HS-27A (cell line): Measurements from ENCODE around the gene MUC4.
"Not testable (repeated sequence)": the region's sequence is repeated elsewhere in the genome, so short reads cannot be mapped to it uniquely, and the experiment has no call there.

Experiments used
- DNase-seq: peaks from one replicate; pipeline ENCODE4 v3.0.0-alpha.2; 2012; ENCODE audit warnings: low read depth, missing footprints

The MUC4 gene

DNA sequence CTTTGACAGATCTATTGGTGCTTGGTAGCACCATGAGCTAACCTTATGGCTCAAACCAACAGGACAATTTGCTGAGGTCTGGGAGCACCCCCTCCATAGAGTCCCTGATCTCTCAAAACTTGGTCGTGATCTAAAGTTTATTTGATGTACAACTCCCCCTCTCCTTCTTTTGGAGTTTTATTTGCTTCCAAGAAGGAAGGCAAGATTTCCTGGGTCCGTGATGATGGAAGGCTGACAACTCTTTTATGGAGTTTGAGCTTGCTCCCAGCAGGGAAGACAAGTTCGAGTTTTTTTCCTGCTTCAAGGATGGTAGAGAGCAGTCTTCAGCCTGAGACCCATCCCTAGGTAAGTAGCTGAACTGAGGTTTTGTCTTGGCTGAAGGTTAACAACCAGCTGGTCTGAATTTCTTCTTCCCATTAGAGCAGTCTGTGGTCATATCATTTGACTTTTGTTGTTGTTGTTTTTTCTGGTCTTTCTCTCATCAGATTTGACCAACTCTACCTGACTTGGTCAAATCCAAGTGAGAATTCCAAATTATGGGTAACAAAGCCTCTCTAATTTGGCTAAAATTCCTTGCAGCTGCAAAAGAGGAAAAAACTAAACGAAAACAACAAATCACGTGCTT lies 93.8 kb downstream of the MUC4 start:
- no peak for DNase-seq

DNA sequence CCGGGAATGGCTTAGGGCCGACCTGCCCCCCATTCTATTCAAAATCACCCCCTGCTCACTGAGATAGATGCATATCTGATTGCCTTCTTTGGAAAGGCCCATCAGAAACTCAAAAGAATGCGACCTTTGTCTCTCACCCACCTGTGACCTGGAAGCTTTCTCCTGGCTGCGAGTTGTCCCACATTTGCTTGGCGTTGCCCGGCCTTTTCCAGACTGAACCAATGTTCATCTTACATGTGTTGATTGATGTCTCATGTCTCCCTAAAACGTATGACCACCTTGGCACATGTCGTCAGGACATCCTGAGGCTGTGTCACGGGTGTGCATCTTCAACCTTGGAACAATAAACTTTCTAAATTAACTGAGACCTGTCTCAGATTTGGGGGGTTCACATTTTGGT lies 94.3 kb downstream of the MUC4 start:
- no peak for DNase-seq

DNA sequence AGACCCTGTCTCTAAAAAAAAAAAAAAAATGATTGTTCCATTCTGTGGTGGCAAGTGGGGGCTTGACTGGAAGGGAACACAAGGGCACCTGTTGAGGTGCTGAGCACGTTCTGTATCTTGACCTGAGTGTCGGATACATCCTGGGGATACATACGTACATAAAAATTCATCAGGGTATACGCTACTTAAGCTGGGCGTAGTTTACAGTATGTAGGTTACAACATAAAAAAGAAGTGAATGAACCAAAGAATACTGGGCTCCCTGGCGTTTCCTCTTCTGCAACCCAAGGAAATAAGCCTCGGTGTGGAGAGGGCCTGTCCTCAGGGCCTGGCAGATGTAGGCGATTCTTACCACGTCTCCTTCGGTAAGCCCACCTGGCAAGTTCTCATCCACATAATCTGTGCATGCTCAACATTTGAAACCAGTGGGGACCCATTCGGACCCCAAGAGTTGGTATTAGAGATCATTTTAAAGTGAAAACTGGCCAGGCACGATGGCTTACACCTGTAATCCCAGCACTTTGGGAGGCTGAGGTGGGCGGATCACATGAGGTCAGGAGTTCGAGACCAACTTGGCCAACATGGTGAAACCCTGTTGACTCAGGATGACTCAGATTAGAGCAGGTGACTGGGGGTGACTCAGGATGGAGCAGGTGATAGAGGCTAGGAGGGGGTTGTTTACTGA lies 96.0 kb downstream of the MUC4 start:
- DNase-seq, result no peak

DNA sequence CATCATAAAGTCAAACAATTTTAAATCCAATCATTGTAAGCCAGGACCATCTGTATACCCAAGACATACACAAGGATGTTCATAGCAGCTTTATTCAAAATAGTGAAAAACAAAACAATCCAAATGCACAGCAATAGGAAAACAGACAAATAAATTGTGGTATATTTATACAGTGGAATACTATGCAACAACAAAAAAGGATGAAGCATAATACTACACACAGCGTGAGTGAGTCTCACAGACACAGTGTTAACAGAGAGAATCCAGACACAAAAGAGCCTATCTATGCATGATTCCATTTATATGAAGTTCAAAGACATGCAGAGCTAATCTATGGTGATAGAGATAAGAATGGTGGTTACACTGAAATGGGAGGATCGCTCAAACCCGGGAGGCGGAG lies 96.6 kb downstream of the MUC4 start:
- no peak for DNase-seq

DNA sequence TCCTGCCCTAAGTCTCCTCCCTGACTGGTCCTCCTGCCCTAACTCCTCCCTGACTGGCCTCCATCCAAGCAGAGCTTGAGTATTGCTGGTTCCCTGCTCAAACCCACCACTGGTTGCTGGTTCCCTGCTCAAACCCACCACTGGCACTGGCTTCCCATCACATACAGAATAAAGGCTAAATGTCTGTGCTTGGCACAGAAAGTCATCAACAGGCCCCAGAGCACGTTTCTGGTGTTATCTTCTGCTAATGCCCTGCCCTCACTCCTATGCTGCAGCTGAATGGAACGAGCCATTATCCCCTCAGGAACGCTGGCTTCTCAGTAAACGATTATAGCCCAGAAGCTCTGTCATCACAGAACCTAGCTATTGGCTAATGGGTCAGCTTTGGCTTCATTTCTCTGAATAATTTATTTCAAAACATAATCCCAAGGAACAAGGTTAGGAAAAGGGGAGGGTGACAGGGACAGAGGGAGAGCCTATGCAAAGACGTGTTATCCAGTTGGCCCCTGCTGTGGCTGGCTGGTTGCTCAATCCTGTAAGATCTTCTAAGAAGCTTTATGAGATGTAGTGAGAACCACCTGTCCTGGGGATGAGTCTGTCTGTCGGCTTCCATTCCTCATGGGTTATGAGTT lies 97.2 kb downstream of the MUC4 start:
- DNase-seq, result no peak

DNA sequence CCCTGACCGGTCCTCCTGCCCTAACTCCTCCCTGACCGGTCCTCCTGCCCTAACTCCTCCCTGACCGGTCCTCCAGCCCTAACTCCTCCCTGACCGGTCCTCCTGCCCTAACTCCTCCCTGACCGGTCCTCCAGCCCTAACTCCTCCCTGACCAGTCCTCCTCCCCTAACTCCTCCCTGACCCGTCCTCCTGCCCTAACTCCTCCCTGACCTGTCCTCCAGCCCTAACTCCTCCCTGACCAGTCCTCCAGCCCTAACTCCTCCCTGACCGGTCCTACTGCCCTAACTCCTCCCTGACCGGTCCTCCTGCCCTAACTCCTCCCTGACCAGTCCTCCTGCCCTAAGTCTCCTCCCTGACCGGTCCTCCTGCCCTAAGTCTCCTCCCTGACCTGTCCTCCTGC lies 98.6 kb downstream of the MUC4 start:
- not testable (repeated sequence) for DNase-seq

DNA sequence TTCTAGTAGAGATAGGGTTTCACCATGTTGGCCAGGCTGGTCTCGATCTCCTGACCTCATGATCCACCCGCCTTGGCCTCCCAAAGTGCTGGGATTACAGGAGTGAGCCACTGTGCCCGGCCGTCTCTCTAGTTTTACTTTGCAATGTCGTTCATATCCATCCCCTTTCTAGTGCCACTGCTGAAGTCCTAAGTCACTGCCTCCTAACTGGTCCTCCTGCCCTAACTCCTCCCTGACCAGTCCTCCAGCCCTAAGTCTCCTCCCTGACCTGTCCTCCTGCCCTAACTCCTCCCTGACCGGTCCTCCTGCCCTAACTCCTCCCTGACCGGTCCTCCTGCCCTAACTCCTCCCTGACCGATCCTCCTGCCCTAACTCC lies 99.2 kb downstream of the MUC4 start:
- DNase-seq, result not testable (repeated sequence)

DNA sequence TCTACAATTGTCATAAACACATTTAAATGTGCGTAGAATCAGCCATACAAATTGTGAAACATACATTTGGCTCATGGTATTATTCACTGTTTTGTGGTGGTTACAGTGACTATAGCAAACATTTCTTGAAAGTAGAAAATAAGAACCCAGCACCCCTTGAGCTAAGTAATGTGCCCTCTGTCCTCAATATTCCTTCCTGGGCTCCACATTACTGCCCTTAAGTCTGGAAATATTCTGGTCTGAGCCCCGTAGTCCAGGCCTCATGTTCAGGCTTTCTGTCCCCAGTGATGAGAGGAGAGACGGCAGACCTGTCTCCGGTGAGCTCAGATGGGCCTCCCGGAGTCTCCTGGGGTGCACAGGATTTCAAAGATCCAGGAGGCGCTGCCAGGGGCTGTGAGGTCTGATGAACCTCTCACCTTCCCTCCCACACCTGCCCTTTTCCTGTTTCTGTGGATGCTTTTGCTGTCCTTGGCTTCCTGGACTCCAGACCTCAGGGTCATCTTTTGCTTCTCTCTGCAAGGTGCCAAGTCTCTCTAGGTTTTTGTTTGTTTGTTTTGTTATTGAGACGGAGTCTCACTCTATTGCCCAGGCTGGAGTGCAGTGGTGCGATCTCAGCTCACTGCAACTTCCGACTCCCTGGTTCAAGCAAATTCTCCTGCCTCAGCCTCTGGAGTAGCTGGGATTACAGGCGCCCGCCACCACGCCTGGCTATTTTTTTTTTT lies 99.8 kb downstream of the MUC4 start:
- DNase-seq, result no peak

DNA sequence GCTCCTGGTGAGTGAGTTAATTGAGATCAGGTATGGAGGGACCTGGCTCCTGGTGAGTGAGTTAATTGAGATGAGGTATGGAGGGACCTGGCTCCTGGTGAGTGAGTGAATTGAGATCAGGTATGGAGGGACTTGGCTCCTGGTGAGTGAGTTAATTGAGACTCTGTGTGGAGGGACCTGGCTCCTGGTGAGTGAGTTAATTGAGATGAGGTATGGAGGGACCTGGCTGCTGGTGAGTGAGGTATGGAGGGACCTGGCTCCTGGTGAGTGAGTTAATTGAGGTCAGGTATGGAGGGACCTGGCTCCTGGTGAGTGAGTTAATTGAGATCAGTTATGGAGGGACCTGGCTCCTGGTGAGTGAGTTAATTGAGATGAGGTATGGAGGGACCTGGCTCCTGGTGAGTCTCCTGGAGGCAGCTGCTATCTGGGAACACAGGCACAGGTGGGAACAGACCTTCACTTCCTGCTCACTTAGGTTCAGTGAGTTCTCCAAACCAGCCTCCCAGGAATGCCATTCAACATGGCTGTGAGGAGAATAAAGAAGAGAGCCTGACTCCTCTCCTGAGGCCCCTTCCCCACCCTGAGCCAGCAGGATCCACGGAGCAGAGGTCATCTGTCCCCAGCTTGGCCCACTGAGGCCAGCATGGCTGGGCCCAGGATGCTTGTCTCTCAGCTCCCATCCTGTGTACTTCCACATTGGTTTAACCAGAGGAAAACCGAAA lies 100.5 kb downstream of the MUC4 start:
- not testable (repeated sequence) for DNase-seq

DNA sequence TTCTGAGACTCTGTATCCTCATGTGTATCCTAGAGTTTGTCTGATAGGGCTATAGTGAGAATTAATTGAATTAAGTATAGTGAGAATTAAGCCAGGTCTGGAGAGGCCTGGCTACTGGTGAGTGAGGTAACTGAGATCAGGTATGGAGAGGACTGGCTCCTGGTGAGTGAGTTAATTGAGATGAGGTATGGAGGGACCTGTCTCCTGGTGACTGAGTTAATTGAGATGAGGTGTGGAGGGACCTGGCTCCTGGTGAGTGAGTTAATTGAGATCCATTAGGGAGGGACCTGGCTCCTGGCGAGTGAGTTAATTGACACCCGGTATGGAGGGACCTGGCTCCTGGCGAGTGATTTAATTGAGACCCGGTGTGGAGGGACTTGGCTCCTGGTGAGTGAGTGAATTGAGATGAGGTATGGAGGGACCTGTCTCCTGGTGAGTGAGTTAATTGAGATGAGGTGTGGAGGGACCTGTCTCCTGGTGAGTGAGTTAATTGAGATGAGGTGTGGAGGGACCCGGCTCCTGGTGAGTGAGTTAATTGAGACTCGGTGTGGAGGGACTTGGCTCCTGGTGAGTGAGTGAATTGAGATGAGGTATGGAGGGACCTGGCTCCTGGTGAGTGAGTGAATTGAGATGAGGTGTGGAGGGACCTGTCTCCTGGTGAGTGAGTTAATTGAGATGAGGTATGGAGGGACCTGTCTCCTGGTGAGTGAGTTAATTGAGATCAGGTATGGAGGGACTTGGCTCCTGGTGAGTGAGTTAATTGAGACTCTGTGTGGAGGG lies 101.4 kb downstream of the MUC4 start:
- DNase-seq, result not testable (repeated sequence)

DNA sequence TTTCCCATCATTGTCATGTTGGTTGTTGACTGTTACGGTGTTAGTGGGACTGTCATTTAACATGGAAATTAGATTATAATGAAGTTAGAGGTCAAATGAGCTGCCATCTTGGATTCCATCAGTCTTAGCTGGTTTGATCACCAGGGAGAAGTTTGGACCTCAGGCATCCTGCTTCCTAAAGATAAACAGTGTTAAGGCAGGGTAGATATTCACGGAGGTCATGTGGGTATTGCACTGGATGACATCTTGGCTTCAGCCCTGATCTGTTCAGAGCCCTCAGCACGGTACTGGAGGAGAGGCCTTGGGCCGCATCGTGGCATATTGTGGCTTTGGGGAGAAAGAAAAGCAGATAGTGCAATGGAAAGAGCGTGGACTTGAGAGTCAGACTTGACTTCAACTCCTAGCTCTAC lies 102.0 kb downstream of the MUC4 start:
- no peak for DNase-seq

DNA sequence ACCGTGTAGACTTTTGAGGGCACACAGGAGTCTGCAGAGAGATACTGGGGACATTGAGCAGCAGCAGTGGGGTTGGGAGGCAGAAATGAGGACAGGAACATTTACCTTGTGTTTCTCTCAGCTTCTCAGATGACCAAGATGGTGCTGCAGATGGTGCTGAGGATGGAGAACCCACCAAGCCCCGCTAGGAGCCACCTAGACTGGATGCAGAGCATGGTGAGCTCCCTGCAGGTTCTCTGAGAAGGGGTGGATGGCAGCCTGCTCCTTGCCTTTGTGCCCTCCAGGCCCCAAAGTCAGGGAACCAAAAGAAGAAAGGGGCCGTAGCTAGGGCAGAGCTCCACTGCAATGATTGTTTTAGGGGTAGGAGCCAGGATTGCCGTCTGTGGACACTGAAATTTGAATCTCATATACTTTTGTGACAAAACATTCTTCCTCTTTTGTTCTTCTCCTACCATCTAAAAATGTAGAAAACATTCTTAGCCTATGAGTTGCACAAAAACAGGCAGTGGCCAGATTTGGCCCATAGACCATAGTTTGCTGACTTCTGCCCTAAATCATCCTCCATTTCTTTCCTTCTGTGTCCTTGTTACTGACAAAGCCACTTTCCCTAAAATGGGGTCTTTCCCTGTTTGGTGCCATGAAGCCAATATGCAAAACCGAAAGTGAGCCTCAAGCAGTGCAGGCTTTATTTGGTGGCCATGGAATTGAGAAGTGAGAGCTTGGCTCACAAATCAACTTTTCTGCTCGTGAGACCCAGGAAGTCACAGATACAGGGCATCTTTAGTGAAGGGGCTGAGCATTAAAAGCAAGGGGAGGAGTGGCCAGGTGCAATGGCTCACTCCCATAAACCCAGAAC lies 102.9 kb downstream of the MUC4 start:
- no peak for DNase-seq

DNA sequence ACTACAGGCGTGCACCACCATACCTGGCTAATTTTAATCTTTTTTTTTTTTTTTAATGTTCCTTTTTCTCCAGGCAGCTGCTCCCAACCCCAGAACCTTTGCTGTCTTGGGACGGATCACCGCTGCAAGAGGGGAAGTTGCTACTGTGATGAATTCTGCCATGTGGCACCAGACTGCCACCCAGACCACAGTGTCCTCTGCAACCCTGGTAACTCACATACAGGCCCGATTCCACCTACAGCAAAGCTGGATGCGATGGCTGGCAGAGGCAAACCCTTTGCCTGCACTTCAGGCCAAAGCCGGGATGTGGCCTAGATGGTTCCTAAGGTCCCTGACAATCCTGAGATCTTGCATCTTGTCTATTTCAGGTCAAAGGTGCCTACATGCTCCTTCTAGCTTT lies 103.7 kb downstream of the MUC4 start:
- no peak for DNase-seq

DNA sequence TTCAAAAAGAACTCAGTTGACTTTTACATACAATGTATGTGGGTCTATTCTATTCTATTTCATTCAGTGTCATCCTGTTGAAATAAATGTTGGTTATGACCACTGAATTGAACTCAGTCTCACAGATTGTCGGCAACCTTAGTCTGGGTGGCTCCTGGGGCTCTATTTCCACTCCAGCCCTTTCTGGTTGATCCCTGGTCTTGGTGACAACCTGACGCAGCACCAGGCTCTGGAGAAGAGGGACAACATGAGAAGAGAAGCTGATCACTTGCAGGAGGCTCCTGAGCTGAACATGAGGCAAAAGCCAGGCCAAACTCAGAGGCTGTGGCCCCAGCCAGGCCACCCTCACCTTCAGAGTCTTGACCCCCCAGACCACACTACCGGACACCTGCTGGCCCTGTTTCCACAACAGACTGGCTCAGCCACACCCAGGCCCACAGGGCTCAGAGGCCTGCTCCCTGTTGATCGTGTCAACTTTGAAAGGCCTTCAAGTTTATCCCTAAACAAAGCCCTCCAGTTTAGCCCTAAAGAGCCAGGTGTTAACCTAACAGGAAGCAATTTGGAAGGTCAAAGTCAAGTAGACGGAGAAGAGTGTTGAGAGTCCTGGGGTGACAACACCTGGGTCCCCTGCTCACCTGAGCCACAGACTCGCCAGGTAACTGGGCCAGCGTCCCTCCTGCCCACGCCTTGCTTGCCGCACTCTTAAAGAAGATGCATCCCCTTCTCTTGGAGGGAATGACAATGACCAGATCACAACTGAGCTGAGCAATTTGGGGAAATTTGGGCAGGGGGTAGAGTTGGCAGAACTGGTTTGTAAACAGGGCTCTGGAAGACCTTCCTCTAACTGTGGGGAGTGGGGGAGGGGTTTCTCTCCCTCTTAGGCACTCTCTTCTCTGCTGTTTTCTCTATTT lies 106.4 kb downstream of the MUC4 start:
- no peak for DNase-seq

DNA sequence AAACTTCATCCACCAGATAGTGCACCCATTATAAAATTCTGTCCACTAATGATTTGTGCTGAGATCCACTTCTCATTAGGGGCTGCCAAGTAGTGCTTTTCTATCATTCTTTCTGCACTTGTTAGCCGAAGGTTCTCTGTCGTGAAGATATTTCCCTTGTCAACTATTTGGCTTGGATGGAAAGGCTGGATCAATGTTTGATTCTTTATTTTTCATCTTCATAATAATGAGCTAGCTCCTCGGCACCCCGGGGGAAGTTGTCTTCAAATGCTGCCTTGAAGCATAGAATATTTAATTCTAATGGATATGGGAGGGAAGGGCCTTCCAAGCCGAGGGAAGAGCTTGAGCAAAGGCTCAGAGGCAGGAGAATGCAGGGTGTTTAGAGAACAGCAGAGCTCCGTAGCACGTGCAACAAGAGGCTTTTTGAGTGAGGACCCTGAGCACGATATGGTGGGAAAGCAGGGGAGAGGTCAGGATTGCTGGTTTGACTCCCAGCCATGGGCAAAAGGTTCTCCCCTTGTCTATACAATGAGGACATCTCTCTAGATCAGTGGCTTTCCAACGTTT lies 107.2 kb downstream of the MUC4 start:
- DNase-seq, result no peak

DNA sequence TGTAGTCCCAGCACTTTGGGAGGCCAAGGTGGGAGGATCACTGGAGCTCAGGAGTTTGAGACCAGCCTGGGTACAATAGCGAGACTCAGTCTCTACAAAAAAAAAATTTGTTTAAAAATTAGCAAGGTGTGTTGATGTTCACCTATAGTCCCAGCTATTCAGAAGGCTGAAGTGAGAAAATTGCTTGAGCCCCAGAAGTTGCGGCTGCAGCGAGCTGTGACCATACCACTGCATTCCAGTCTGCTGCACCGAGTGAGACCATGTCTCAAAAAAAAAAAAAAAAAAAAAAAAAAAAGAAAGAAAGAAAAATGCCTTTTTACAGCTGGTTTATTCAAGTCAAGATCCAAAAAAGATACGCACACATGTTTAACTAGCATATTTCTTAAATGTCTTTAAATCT lies 108.0 kb downstream of the MUC4 start:
- no peak for DNase-seq

DNA sequence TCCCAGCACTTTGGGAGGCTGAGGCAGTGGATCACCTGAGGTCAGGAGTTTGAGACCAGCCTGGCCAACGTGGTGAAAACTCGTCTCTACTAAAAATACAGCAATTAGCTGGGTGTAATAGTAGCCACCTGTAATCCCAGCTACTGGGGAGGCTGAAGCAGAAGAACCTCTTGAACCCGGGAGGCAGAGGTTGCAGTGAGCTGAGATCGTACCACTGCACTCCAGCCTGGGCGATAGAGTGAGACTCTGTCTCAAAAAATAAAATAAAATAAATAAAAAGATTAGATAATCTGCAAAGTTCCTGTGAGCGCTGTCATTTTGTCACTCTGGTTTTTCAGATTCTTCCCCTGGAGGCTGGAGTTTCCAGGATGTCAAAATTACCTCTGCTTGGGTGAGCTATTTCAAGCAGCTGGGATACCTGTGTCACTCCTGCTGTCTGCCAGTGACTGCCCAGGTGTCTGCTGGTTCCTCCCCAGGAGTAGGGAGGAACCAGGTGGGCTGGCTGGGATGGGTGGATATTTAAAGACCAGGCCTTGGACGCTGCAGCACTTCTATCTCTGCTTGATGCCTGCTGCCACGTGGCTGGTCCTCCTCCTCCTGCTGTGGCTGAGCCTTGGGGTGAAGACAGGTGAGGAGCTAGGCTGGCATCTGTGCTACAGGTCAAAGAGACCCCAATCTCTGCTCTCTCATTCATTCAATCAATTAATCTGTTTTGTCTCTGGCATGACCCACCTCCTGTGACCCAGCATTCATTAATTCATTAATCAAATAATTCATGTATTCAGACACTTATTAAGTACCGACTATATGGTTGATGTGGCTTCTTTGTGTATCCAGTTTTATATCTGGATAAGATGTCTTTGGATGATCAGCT lies 110.5 kb downstream of the MUC4 start:
- no peak for DNase-seq

DNA sequence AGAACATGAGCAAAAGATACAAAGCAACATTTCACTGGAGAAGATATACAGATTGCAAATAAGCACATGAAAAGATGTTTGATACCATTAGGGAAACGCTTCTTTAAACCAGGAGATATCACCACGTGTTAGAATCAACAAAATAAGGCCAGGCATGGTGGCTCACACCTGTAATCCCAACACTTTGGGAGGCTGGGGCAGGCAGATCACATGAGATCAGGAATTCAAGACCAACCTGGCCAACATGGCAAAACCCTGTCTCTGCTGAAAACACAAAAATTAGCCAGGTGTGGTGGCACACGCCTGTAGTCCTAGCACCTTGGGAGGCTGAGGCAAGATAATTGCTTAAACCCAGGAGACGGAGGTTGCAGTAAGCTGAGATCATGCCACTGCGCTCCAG lies 111.4 kb downstream of the MUC4 start:
- no peak for DNase-seq
